ENCODE data around the gene IFT122. TPM values are rescaled to one million over a fixed set of nuclear protein-coding genes. Genes with fewer than 3 reads are reported as not detected.
A peak's percentile ranks its signal among the peaks of the same experiment; 100 is the strongest.
"Not testable (repeated sequence)": the region's sequence is repeated elsewhere in the genome, so short reads cannot be mapped to it uniquely, and the experiment has no call there.

IFT122 gene, protein sequence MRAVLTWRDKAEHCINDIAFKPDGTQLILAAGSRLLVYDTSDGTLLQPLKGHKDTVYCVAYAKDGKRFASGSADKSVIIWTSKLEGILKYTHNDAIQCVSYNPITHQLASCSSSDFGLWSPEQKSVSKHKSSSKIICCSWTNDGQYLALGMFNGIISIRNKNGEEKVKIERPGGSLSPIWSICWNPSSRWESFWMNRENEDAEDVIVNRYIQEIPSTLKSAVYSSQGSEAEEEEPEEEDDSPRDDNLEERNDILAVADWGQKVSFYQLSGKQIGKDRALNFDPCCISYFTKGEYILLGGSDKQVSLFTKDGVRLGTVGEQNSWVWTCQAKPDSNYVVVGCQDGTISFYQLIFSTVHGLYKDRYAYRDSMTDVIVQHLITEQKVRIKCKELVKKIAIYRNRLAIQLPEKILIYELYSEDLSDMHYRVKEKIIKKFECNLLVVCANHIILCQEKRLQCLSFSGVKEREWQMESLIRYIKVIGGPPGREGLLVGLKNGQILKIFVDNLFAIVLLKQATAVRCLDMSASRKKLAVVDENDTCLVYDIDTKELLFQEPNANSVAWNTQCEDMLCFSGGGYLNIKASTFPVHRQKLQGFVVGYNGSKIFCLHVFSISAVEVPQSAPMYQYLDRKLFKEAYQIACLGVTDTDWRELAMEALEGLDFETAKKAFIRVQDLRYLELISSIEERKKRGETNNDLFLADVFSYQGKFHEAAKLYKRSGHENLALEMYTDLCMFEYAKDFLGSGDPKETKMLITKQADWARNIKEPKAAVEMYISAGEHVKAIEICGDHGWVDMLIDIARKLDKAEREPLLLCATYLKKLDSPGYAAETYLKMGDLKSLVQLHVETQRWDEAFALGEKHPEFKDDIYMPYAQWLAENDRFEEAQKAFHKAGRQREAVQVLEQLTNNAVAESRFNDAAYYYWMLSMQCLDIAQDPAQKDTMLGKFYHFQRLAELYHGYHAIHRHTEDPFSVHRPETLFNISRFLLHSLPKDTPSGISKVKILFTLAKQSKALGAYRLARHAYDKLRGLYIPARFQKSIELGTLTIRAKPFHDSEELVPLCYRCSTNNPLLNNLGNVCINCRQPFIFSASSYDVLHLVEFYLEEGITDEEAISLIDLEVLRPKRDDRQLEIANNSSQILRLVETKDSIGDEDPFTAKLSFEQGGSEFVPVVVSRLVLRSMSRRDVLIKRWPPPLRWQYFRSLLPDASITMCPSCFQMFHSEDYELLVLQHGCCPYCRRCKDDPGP
- 17.3 and 24.2 TPM in 2 replicates for total RNA-seq (2014; rRNA removed)
- polyA plus RNA-seq (2012): 13.2 TPM

DNA sequence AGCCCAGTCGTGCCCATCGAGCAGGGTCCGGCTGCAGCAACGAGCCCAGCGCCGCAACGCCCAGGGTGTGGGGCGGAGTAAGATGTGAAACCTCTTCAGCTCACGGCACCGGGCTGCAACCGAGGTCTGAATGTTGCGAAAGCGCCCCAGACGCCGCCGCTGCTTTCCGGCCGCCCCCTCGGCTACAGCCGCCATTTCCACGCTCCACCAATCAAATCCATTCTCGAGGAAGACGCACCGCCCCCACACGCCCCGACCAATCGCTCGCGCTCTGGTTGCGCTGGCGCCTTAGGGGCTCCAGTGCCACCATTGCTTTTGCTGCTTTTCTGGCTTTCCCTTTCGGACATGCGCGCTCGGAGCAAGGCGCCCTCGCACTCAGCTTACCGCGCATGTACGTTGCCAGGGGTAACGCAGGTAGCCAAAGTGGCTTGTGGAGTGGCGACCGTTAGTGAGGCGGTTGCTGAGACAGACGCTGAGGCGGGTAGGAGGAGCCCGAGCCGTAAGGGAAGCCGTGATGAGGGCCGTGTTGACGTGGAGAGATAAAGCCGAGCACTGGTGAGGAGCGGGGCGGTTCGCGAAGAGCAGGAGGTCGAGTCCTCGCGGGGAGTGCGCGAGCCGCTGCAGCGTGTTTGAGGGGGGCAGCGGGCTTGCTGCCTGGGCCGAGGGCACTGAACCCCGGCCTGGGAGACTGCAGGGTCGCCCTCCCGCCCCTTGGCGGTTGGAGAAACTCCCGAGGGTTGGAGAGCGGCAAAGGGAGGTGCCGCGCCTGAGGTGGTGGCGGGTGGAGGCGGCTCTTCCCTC is at the start of gene IFT122, which contains the start of gene MBD4:
Gene IFT122, plus strand, starts transcription at position 408 of the 801 bp plus-strand sequence. Its CDS starts 107 bp downstream, at position 515.
Gene MBD4, minus strand, starts transcription at position 132 of the 801 bp plus-strand sequence. Its CDS starts 115 bp downstream, at position 17.
- DNase-seq (ENCODE audit: low read depth): peak; percentile 99

DNA sequence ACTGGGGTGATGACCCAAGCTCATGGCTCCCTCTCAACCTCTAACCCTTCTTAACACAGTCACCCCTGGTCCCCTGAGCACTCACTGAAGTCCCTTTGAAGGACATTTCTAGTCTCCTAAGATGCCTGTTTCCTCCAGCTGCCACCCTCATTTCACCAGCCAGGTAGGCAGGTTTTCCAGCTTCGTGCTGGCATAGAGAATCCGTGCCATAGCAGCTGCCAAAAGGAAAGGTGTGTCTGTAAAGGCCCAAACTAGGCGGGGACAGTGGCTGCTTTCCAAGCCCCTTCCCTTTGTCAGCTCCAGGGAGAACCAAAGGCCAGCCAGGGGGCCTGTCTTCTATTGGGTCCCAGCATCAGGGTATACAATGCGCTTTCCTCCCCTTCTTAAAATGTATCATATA is 48.4 kb upstream of the IFT122 start:
- not testable (repeated sequence) for DNase-seq (ENCODE audit: low read depth)

DNA sequence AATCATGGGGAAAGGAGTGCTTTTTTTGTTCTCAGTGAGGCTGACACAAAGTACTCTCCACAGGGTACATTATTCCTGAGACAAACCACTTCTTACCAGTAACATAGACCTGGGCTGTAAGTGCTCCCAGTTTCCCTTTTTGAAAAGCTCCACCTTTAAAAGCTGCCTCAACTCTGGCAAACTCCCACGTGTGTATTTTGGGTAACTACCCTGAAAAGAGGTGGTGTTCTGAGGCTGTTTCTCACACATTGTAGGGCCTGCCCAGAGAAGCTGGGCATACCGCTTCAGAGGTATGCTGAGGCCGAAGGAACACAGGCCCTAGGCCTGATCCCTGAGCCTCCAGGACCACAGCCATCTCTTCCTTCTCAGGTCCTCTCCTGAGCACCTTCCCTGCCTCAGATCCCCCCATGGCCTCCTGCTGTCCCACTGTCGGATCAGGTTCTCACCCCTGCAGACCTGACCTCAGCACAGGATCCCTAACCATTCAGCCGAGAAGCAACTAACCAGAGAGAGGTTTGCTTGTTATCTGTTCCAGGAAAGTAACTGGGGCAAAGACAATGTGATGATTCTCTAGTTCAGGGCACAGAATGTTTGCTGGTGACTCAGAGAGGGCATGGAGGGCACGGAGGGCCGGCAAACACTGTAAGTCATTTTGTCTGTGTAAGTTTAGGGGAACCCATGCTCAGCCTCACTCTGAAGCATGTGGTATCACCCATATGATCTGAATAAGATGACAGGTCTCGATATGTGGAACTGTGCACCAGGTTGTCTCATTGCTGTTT is 47.7 kb upstream of the IFT122 start:
- DNase-seq (ENCODE audit: low read depth): not testable (repeated sequence)

DNA sequence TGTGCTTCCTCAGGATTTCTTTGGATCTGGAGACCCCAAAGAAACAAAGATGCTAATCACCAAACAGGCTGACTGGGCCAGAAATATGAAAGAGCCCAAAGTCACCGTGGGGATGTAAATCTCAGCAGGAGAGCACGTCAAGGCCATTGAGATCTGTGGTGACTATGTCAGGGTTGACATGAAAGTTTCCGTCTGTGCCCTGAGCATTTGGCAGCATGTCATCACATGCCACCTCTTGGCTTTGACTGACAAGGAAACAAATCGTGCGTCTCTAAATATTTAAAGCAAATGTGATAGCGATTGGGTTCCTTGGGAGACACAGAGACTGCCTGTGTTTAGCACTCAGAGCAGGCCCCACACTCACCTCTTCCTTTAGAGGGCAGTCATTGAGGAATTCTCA is 46.8 kb upstream of the IFT122 start:
- DNase-seq (ENCODE audit: low read depth): no peak

DNA sequence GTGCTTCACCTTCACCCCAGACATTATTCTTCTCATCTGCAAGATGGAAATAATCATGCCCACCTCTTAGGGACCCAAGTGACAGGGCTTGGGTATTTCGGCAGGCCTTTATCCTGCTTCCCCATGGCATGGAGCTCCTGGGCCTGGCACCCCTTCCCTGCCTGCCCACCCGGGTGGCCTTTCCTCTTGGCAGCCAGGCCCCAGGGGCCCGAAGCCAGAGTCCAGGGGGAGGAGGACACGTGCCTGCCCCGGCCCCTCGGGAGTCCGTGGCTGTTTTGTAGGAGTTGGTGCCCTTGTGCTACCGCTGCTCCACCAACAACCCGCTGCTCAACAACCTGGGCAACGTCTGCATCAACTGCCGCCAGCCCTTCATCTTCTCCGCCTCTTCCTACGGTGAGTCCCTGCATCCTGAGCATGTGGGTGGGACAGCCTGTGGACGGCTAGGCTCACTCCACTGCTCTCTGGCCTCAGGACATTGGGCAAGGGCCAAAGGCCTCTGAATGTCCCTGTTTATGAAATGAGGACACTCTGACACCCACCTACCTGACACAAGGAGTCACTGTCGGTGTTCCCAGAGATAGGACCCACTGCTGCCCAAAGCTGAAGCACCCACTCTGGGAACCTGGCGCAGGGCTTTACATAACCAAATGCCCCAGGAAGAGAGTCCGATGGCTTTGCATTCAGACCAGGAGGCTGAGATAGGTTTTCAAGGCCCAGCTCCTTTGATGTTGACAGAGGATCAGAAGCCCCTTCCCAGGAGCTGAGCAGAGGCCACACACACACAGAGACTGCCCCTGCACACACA is 46.1 kb upstream of the IFT122 start:
- DNase-seq (ENCODE audit: low read depth): not testable (repeated sequence)

DNA sequence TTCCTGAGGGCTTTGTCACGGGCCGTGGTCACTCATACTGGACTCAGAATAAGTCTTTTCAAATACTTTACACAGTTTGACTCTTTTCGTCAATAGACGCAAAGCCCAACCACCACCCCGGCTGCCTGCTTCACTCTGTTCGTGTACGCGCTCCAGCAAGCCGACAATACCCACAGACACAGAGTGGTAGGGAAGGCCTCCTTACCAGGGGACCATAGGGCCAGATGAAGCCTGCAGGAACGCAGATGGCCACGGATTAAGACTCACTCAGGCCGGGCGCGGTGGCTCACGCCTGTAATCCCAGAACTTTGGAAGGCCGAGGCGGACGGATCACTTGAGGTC is 41.2 kb upstream of the IFT122 start:
- DNase-seq (ENCODE audit: low read depth): peak; percentile 18

DNA sequence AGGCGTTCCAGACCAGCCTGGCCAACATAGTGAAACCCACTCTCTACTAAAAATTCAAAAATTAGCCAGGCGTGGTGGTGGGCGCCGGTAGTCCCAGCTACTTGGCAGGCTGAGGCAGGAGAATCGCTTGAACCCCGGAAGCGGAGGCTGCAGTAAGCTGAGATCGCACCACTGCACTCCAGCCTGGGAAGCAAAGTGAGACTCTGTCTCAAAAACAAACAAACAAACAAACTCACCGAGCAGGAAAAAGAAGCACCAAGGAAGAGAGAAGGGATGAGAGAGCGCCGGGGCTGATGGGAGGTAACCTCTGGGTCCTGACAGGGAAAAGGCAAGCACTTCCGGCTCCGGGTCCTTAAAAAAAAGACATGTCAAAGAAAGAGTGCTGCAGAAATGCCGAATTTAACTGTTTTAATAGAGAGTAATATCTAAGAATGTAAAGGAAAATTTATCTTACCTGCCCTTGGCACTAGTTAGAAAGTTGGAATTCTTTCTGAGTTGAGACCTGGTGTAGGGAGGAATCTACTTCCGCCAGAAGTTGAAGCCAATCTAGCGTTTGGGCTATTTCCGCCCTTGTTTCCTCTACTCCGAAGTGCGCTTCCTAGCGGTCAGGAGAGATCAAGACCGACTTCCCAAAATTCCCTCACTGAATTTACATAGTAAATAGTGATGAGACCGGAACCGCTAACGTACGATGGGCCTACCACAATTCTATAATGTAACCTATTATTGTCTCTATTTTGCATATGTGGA is 40.7 kb upstream of the IFT122 start:
- DNase-seq (ENCODE audit: low read depth): peak; percentile 95

DNA sequence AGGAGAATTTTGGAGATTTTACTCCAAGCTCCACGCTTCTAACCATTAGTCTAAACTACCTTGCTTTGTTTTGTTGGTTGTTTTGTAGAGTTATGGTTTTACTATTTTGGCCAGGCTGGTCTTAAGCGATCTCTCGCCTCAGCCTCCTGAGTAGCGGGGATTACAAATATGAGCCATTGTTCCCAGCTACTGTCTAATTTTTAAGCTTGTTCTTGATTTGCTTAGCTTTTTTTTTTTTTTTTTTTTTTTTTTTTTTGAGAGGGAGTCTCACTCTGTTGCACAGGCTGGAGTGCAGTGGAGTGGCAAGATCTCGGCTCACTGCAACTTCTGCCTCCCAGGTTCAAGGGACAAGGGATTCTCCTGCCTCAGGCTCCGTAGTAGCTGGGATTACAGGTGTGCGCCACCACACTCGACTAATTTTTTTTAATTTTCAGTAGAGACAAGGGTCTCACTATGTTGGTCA is 40.1 kb upstream of the IFT122 start:
- peak; percentile 45 for DNase-seq (ENCODE audit: low read depth)

DNA sequence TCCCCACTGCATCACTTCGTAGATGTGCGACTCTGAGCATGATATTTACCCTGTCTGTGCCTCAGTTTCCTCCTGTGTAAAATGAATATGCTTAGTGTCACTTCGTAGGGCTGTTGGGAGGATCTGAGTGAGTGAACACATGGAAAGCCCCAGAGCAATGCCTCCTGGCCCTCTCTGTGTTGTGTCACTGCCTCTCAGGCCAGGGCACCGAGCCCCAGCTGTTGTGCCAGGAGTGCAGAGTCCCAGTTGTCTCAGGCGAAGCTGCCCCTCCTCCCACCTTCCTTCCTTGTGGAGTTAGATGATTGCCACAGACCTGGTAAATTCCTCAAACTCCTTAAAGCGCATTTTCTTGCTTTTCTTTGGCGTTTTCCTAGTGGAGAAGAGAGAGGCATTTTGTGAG is 37.8 kb upstream of the IFT122 start:
- DNase-seq (ENCODE audit: low read depth): no peak

DNA sequence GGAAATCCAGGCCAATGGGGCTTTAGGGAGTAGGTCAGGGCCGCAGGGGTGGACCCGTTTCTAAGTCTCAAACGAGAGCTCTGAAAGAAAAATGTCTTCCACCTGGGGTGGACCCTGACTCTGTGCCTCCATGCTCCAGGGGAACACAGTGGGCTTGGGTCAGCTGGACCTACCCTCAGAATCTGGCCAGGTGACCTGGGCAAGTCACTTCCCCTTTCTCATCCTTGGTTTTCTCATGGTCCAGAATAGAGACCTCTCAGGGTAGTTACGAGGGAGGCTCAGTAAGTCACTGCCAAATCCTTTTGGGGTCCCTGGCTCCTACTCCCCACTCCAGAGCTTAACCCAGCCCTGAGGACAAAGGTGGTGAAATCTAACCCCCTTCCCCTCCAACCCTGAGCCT is 37.4 kb upstream of the IFT122 start:
- no peak for DNase-seq (ENCODE audit: low read depth)

DNA sequence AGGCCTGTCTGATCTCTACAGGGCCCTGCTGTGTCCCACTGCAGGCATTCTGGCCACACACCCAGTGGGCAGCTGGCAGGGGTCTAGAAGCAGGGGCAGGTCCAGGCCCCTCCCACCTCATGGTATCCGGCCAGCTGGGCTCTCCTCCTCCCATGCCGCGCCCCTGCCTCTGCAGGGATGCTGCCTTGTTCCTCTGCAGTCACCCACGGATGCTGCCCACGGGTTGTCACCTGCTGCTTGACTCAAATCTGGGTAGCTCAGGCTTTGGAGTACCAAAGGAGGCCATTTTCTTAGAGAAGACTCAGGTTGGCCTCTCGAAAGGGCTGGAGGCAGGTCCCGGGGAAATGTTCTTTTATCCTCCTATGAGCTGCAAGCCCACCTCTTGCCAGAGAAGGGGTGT is 36.6 kb upstream of the IFT122 start:
- no peak for DNase-seq (ENCODE audit: low read depth)

DNA sequence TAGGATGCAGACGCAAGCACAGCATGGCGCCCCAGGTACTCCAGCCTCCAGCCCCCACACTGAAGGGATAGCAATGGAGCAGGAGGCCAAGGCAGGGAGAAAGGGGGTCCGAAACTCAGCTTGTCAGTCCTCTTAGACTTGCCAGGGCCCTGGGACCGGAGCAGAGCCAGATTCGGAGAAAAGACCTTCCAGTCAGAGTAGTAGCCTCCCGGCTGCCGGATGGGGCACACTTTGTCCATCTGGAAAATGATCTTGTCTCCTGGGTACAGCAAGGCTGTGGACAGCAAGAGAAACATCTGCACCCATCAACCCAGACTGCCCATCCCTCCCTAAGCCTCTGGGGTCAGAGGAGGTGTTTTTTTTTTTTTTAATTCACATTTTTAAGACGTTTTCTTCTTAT is 35.9 kb upstream of the IFT122 start:
- no peak for DNase-seq (ENCODE audit: low read depth)

DNA sequence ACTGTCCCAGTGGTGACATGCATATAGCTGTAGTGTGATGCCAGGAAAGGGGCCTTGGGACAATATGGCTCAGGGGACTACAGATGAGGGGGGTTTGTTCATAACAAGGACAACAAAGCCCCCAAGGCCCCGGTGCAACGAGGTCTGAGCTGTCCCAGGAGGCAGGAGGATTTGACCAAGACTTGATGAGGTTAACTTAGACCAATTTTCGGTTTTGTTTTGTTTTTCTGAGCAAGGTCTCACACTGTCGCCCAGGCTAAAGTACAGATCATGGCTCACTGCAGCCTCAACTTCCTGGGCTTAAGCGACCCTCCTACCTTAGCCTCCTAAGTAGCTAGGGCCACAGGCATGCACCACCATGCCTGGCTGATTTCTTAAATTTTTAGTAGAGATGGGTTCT is 35.4 kb upstream of the IFT122 start:
- DNase-seq (ENCODE audit: low read depth): no peak

DNA sequence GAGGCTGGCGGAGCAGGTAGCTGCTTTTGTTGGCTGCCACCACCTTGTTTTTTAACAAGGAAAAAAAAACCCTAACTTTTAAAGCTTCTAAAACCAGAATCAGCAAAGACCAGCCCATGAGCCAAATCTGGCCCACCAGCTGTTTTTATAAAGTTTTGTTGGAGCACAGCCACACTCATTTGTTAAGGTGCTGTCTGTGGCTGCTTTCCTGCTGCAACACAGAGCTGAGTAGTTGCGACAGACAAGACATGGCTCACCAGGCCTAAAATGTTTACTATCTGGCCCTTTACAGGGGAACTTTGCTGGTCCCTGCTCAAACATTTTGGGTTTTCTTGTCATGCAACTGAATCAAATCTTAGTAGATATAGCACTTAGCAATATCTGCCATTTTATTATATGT is 30.5 kb upstream of the IFT122 start:
- DNase-seq (ENCODE audit: low read depth): no peak

DNA sequence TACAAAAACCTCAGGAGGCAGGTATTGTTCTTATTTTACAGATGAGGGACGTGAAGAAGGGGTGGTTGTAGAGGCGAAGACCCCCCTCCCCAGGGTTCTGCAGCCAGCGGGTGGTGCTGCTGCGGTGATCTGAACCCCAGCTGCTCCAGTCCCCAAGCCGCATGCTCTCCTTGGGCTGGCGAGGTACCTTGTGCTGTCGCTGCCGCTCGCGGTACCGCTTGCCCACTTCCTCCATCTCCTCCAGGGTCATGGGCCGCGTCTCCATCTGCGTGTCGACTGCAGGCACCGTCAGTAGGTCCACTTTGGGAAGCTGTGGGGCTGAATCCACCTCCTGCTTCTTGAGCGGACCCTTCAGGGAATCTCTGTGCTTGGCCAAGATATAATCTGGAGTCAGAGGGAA is 29.1 kb upstream of the IFT122 start:
- no peak for DNase-seq (ENCODE audit: low read depth)

DNA sequence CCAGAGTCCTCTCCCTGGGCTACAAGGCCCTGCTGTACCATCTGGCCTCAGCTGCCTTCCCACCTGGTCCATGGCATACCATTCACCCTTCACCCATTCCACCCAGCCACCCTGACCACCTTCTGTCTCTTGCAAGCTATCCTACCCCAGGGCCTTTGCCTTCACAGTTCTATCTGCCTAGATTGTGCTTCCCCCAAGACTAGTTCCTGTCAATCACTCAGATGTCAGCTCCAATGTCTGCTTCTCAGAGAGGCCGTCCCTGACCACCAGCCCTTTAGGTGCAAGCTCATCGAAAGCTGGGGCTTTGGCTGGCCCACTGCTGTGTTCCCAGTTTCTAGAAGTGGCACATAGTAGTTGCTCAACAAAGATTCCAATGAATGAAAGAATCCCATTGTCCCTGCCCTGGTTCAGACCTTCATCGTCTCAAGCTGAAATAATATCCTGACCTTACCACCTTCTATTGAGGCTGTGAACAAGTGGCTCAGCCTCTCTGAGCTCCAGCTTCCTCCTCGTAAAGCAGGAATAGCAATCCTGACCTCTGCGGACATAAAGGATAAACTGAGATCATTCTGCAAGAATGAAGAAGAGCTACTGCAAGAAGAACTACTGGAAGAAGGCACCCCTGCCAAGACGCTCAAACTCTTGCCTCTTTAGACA is 27.4 kb upstream of the IFT122 start:
- no peak for DNase-seq (ENCODE audit: low read depth)

DNA sequence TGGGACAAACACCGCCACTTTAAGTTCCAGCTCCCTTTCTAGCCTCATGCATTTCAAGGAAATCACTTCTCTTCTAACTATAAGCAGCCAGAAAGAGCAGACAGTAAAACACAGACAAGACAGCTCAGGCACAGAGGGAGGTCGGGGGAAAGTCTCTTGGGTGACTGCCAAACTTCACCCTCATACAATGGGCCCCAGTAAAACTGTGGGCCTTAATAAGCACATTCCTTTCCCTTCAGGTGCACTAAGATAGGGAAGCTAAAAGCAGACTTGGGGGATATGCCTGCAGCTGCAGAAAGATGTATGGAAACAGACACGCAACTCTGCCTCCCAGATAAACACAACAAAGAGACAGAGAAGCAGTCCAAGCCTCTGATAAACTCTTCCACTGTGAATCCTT is 26.8 kb upstream of the IFT122 start:
- not testable (repeated sequence) for DNase-seq (ENCODE audit: low read depth)
